NCI-H1048 (cell line): ENCODE measurements around the gene TBL1XR1.

ENCODE experiments used
- DNase-seq: peaks from one replicate; lab custom pipeline; 2025; lab: John Stamatoyannopoulos, UW

TBL1XR1 gene

DNA sequence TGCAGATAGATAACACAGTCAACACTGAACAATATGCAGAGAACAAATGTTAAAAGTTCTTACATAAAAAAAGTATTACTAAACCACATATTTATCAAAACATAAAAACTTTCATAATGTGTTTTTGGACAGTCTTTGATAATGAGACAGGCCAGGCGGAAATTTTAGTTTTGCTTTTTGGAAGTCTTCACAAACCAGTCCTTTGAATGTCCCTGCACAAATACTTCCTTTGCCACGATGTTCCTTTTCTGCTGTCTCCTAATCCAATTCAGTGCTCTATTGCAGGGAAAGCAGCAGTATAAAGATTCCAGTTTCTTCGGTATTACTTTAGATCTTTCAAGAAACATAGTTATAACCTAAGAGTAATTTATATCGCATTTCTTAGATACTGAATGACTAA is 135.9 kb downstream of the TBL1XR1 start:
- DNase-seq: no peak

DNA sequence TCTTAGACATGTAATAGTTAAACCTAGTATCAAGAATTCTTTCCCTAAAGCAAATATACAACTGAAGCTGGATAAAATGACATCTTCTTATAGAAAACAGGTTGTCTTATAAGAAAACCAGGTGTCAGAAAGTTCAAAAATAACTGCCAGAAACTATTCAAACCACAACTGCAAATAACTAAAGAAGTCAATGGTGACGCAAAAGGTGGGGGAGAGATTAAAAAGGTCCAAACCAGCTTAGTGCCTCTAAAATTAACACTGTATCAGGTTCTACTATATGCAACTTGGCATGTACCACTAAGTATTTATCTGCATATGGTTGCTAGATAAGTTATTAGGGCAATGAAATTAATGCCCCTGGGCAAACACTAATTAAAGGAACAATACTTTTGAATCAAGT is 136.8 kb downstream of the TBL1XR1 start:
- DNase-seq: no peak

DNA sequence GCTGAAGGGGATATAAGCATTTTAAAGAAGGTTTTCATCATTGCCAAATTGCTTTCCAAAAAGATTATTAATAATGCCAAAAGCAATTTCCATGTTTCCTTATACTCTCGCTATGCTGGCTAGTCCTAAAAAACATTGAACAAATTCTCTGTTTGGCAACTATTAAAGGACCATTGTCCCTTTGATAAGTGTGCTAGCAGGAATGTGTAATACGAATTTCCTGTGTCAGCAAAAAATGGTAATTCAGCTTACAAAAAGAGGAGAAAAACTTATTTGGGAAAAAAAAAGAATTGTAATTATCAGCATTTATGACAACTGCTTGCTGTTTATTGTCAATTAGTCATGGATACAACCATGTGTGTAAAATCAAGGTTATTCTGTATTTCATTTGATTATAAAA is 138.6 kb downstream of the TBL1XR1 start:
- DNase-seq: no peak

DNA sequence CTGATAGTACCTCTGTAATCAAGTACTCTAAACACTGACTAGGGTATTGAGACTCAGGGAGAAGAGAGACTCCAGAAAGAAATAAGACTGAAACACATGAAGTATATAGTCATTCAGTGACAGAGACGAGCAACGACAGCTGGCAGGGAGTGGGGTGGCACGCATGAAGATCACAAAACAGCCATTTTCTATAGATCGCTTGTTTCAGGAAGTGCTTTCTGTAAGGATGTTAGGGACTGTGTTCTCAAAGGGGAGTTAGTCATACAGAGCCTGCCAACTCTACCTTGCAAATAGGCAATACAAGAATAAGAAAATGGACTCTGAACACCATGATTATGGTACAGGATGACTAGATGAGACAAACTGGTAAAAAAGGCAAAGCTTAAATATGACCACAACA is 139.5 kb downstream of the TBL1XR1 start:
- no peak for DNase-seq

DNA sequence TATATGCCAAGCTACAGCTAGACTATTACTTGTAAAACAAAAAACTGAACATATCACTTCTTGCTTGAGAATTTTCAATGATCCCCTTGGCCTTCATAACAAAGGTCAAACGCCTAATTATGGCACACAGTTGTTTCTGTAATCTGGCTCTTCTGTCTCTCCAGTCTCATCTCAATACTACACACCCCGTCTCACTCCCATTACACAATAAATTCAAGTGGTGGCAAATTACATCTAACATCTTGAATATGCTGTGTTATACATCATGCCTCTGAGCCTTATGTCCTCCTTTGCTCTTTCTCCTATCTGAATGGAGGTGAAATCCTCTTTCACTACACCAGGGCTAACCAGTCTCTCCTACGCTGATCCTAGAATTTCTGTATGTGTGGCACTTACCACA is 140.4 kb downstream of the TBL1XR1 start:
- no peak for DNase-seq

DNA sequence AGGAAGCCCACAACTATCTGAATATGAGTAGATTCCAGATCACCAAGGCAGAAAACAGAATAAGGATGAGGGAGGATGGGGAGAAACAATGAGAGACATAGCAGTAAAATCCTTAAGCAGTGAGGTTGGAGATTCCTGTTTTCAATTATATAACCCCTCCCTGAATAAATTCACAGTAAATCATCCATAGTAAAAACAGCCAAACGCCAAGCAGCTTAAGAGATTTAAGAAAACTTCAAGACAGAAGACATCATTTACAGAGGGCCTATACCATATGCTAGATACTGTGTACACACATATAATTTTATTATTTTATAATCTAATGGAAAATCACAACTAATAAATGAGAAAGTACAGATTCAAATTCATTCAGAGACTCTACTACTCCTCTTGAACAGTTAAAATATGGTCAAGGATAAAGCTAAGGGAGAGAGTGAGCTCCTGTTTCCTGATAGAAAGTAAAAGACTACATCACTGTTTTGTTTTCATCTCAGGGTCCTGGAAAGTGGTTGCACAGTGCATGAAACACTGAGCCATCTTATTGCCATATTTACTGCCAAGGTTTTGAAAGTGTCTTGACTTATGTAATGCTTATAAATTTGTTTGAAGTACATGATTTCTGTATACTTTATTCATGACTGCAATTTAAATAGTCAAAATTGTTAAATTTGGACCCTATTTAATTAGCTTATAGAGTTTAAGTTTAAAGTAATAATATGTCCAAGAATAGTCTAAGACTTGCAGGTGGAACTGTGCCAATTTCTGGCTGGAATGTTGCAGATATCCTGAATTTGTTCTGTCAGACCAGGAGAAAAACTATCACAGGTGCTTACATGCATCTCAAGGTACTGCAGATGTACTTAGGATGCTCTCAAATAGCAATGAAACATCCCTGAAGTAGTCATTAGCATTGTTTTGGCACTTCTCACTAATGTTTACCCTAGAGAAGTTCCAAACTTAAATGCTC is 141.4 kb downstream of the TBL1XR1 start:
- DNase-seq: no peak

DNA sequence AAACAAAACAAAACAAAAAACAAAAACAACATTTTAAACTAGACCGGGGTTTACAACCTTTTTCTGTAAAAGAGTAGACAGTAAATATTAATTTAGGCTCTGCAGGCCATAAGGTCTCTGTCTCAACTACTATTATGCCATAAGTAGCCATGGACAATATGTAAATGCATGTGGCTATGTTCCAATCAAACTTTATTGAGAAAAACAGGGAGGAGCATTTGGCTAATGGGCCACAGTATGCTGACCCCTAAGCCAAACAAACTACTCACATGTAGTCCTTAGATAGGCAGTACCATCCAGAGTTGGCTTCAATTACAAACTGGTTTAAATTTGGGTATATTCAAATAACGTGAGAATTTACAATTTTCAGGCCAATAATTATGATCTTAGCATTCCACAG is 144.2 kb downstream of the TBL1XR1 start:
- peak; percentile 15 for DNase-seq

DNA sequence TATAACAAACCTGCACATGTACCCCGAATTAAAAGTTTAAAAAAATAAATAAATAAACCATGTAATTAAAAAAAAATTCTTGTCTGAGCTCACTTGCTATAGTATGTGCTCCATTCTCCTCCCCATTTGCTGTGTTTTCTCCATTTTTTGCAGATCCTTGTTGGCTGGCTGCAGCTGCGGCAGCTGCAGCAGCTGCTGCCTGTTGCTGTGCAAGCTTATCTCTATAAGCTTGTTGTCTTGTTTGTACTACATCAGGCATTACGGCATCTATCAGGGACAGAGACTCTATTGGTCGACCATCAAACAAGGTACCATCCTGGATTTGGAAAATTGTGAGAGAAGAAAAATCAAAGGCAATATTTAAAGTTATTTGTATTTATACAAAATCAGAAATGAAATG is 145.9 kb downstream of the TBL1XR1 start:
- DNase-seq: no peak

DNA sequence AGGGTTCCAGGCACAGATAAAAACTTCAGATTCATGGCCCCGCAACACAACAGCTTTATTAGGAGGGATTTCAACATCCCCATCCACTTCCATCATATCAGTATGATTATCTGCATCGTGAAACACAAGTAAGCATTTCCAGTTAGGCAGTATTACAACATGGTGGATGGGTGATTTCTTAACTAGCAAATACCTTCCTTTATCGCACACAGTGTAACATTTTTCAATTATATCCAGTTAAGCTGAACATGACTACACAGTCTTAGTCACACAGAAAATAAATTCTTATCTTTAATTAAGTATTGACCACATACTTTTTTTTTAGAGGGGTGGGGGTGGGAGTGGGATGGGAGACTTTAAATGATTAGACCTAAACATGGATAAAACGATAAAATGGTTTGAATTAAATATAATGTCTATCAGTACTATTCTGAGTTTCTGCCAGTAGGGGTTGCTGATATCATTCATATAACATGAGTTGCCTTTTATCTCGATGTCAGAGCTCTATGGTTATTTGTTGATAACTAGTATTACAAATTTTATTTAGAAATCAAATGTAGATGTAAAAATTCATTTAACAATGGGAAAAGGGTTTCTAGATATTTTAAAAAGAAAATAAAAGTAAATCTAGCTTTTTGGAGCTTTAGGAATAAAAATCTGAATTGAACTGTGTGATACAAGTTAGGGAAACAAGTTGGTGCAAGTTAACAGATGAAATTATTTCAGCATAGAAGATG is 146.6 kb downstream of the TBL1XR1 start:
- DNase-seq: no peak

DNA sequence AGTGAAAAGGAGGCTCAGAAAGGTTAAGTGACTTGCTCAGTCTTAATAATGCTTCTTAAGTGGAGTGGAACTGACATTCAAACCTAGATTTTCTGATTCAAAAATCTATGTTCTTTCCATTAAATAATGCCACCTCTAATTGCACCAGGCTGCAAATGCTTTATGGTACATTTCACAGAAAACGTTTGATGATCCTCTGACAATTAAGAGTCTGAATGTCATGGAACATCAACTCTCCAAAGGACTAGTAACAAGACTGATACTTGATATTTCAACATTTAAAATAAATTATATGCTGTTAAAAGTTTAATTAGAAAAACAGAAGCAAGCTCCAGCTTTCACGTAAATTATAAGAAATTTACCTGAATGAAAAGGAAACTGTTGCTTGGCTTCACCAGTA is 151.5 kb downstream of the TBL1XR1 start:
- no peak for DNase-seq

DNA sequence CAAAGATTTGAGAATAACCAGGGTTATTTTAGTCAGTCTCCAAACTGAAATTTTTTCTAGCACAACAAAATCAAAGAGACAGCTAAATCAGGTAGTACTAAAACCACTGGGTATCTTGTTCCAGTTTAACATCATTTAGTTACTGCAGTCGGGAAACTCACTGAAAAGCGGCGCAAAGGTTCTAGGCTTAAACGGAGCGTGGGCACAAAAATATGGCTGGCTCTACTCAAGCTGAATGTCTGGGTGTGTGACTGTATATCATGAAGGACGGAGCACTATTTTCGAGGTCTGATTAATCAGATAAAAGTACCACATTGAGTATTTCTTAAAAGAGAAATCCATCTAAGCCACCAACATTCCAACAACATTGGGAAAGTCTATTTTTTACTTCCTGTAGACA is 152.1 kb downstream of the TBL1XR1 start:
- no peak for DNase-seq

DNA sequence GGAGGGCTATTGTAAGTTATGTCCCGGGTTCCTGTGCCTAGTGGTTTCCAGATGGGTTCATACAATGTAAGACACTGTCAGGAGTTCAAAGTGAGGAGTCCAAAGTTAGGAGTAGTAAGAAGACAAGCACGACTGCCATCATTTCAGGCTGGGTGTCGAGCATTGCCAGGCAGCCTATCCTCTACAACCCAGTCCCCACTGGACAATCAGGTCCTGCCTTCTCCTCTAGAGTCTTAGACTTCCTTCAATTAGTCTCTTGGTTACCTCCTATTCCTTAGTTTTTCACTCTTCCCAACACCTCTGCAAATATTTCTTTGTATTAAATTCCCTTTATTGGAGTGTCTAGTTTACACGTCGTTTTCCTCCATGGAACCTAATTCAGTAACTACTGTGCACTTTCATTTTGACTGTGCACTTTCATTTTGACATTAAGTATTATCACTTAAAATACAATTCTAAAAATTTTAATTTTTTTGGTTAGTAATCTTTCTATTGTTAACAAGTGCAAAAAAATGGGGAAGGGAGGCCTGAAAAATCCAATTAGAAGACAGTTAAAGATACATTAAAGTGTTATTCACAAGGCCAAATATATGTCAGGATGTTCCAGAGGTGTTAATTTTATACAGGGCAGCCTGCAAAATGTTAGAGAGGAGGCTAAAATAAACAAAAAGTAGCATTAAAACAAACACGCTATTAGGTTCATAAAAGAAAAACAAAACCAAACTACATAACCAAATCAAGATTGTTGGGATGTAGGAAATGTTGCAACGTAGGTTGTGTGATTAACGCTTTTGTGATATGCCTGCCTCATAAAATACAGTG is 155.3 kb downstream of the TBL1XR1 start:
- no peak for DNase-seq

DNA sequence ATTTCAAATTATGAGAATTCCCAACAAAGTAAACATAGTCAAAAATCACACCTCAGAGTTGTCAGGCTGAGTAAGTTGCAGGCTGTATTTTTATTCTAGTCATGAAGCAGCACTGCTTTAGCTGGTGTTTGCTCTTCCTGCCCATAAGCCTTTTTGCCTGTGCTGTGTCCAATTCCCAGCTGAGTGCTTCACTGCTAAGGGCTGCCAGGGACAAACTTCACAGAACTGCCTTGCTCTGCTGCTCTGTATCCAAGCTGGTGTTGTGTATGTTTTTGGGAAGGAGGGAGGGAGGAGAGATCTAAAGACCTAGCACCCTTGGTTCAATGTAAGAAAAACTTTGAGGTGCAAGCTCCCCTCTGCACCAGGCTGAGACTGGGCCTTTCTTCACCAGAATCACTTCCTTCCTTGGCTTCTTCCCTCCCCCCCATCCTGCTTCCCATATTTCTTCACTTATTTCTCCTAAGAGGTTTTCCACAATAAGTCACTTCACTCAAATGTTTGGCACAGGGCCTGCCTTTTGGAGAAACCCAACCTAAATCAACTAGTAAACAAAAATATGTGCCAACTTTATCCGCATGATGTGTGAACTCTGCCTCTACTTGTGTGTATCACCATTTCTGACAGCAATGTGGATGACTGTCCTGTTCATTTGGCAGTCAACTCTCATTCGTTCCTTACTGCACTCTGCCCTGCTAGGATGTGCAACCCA is 156.1 kb downstream of the TBL1XR1 start:
- no peak for DNase-seq

DNA sequence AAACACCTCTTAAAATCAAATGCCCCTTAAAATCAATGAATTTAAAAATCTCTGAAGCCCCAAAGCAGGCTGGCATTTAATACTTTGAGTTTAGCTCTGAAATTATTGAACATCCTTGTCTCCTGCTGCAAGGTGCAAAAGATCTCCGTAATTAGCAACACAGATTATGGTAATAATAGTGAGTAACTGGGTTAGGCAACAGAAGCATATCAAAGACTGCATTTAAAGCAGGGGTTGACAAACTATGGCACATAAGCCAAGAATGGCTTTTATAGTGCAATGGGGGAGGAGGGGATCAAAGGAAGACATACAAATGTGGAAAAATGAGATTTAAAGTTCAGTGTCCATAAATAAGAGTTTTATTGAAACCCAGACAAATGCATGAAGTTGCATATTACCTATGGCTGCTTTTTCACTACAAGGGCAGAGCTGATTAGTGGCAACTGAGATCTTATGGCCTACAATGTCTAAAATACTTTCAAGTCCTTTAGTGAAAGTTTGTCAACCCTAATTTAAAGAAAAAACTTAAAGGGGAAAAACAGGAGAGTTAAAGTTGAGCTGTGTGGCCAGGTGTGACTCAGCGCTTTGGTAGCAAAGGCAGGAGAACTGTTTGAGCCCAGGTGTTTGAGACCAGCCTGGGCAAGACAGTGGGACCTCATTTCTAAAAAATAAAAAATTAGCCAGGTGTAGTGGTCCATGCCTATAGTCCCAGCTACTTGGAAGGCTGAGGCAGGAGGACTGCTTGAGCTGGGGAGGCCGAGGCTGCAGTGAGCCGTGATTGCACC is 157.6 kb downstream of the TBL1XR1 start:
- no peak for DNase-seq

DNA sequence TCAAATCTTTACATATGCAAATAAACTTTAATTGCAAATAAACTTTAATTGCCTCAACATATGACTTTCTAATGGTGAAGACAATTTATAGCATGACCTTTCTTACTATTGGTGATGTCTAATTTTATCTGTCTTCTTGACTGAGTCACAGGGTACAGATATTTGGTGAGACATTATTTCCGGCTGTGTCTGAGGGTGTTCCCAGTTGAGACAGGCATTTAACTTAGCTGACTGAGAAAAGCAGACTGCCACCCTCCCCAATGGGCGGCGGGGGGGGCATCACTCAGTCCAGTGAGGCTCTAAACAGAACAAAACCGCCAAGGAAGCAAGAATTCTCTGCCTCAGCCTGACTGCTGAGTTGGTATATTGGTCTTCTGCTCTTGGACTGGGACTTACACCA is 160.0 kb downstream of the TBL1XR1 start:
- no peak for DNase-seq

DNA sequence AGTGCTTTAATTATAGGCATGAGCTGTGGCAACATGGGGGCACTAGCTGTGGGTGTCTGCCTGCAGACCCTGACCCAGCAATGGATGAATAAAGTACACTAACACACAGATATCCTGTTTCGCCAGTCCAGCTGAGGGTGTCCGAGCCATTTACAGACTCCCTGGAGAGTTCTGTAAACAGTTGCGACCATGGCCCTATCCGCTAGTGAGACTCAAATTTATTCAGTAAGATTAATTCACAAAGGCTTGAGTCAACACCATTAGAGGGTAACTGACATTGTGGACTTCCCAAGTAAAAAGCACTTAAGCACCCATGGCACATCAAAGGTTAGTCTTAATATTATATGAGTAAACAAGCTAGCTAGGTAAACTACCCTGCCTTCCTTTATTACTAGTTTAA is 161.6 kb downstream of the TBL1XR1 start:
- no peak for DNase-seq

DNA sequence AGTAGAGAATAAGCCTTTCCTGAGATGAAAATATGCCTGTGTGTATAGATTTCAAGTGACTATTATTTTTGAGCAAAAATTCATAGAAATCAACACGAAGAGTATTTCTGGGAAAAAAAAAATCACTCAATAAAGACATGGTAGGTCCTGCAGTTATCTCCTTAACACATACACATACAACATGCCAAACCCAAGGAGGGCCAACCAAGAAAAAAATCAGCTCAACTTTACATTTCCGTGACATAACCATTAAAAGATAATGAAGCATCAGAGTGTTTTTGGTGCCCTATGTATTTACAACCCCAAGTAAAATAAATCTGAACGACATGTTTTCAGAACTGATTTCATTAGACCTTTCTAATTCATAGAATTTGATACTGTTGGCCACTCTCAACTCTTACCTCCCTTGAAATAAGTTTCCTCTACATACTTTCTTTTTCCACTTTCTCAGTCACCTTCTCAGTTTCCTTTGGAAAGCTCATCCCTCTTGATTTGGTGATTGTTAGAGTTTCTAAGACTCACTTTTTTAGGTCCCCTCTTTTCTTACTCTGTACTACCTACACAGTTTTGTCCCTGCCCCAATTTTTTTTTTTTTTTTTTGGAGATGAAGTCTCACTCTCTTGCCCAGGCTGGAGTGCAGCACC is 162.3 kb downstream of the TBL1XR1 start:
- no peak for DNase-seq

DNA sequence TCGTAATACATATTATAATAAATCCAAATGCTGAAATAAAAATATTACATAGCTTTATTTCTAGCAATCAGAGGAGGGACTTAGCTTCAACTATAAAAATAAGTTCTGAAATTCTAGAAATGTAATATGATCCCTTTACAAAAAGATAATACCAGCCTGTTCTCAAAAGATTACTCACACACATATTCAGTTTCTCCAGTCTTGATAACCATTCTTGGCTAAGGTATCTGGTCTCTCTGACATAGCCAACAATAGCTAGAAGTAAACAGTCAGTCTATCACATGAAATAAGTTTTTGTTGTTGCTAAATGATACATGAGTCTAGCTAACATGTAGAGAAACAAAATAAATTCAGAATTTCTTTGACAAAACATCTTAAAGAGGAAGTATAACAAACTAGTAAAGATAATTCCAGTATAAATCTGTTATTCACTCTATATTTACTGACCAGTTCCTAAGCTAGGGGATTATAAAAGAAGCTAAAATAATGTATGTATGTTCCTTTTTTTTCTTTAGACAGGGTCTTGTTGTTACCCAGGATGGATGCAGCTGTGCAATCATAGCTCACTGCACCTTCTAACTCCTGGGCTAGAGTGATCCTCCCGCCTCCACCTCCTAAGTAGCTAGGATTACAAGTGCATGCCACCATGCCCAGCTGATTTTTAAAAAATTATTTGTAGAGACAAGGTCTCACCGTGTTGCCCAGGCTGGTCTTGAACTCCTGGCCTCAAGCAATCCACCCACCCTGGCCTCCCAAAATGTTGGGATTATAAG is 170.6 kb downstream of the TBL1XR1 start:
- no peak for DNase-seq

DNA sequence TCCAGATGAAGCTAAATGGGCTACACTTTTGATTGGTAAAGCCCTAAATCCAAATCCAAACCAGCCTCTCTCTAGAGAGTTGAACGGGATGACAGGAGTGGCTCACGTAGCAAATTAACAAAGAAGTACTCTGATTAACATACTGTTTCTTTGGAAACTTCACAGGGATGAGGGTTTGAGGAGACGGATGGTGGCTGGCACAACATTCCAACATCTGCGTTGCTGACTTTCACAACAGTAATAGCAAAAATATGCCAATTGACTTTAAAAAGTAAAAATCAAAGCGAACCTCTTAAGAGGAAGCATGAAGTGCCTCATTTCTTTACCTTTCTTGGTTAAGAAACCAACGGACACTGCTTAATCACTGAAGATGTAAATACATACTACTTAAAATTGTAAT is 181.4 kb downstream of the TBL1XR1 start:
- no peak for DNase-seq
